Ovary (tissue), 3 donors: Measurements from ENCODE around the gene ZNF280B.

Experiments used
- CTCF ChIP-seq, 3 donors: fragments of 450-650 bp in 2 of 3; fragments of 200-600 bp in 1 of 3; IDR thresholded peaks; one replicate each; pipeline versions ENCODE4 v1.5.1 to v1.8.0; 2016 to 2022; ENCODE audit warnings: antibody characterized with exemption in 3 of 3, mild to moderate bottlenecking in 1 of 3
- POLR2A ChIP-seq: fragments of 450-650 bp; IDR thresholded peaks from one replicate; pipeline ENCODE4 v1.6.1; 2017; ENCODE audit warnings: antibody characterized with exemption, mild to moderate bottlenecking, moderate library complexity
- donor health status: DM: no; HTN: no; CAD: no.

DNA sequence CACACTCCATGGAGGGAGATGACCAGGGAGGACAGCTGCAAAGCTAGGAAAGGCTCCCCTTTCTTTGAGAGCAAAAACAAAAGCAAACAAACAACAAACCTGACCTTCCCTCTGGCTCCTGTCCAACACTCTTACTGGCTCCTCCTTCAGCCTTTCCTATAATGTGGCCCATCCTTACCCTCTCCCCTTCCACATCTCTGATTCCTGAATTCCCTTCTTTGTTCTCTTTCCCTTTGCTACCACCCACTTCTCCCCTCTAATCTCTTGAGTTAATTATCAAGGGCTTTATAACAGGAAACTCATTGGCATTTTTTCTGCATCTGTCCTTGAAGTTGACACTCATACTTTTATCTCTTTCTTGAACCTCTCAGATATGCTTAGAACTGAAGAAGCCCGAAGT lies 56.3 kb downstream of the ZNF280B start:
- no peak for TF ChIP-seq CTCF (IDR thresholded peaks at IDR 0.05)
- TF ChIP-seq POLR2A, result no peak
